GM12891 (cell line): ENCODE results near the gene RAD21L1.
"Not testable (repeated sequence)": the region's sequence is repeated elsewhere in the genome, so short reads cannot be mapped to it uniquely, and the experiment has no call there.

Source experiments
- DNase-seq: peaks from one replicate; pipeline ENCODE4 v3.0.0; 2011; ENCODE audit warnings: low spot score; ENCODE audit not compliant: insufficient read length
- FAIRE-seq: peaks from 2 replicates; lab custom pipeline; 2011; peaks lifted over from hg19 to GRCh38; lab: Jason Lieb, UNC
- PAX5 ChIP-seq: IDR thresholded peaks from 2 replicates; pipeline ENCODE4 v1.6.1; 2011; ENCODE audit warnings: low read length, moderate library complexity, mild to moderate bottlenecking; ENCODE audit not compliant: insufficient read depth, severe bottlenecking
- POLR2A ChIP-seq: IDR thresholded peaks from 2 replicates; pipeline ENCODE4 v1.6.1; 2011; ENCODE audit warnings: low read depth, low read length, control low read depth
- POLR2AphosphoS5 ChIP-seq: IDR thresholded peaks from 2 replicates; pipeline ENCODE4 v1.6.1; 2011; ENCODE audit warnings: low read depth, low read length, control low read depth
- POU2F2 ChIP-seq: IDR thresholded peaks from 2 replicates; pipeline ENCODE4 v1.6.1; 2011; ENCODE audit warnings: low read depth, mild to moderate bottlenecking, control low read depth, low read length, moderate library complexity
- SPI1 ChIP-seq: IDR thresholded peaks from 2 replicates; pipeline ENCODE4 v1.6.1; 2011; ENCODE audit warnings: low read depth, low read length, control low read depth
- TAF1 ChIP-seq: IDR thresholded peaks from 2 replicates; pipeline ENCODE4 v1.6.1; 2011; ENCODE audit warnings: low read depth, low read length, control low read depth

RAD21L1 gene

DNA sequence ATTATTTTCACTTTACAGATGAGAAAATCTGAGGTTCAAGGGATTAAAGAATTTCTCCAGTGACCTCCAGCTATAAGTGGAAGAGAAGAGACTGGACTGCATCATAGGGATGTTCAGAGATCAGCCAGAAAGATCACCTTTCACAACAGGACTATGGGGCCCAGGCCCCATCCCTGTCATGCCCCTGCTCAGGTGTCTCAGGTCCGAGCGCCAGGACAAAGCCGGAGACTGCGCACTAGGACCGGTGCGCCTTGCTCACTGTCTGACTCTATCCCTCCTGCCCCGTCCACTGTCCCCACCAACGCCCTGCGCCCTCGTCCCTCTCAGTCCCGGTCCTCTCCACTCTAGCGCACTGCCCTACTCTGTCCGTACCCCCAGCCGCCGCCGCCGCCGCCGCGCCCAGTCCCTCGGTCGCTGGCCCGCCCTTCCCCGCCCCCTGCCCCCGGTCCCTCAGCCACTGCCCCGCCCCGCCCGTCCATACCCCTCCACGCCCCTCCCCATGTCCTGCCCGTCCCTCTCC, 521 bp upstream of the RAD21L1 start:
- DNase-seq (no peak), FAIRE-seq (no peak)
- no peak for TF ChIP-seq POU2F2
- TF ChIP-seq PAX5: no peak
- no peak for TF ChIP-seq TAF1
- TF ChIP-seq POLR2A: no peak
- no peak for TF ChIP-seq SPI1
- no peak for TF ChIP-seq POLR2AphosphoS5

DNA sequence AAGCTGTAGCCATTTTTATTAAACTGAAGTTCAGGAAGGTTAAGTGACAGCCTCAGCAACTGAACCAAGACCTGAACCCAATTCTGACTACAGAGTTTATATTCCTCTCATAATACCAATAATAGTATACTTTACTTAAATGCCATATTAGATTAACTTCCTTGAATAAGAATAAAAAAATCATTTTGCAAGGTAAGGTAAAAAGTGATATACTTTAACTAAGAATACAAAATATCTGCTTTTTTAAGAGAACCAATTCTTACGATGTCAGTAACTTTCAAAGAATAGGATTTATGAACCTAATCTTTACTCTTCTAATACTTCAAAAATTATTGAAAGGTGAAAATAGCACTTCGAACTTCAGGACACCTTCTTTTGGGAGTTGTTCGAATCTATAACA, 3.7 kb downstream of the RAD21L1 start:
- no peak for FAIRE-seq
- TF ChIP-seq SPI1: no peak
- no peak for TF ChIP-seq POU2F2
- TF ChIP-seq POLR2A: no peak
- TF ChIP-seq TAF1: no peak
- TF ChIP-seq PAX5: no peak
- no peak for TF ChIP-seq POLR2AphosphoS5
- DNase-seq: no peak

DNA sequence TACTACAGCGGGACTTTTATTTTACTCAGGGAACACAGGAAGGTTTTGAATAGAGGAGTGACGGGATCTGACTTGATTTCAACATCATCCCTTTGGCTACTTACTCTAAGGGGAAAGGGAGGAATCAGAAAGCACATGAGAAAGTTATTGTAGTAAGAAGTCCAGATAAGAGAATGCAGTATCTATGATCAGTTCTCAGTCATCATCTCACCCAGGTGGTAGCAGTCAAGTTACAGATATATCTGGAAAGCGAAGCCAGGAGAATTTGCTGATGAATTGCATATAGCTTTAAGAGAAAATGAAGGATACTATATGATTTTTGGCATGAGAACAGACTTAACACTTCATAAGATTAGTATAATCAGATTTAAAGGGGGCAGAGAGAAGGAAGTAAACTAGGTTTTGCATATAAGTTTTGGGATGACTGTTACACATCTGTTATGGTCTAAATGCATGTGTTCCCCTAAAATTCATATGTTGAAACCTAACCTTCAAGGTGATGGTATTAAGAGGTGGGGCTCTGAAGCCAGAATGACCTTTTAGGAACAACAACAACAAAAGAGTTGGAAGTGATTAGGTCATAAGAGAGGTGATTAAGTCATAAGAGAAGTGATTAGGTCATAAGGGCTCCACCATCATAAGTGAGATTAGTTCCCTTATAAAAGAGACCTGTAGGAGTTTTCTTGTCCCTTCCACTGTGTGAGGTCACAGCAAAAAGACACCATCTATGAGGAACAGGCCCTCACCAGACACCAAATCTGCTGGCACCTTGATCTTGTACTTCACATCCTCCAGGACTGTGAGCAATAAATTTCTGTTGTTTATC, 6.7 kb downstream of the RAD21L1 start:
- peak; percentile 70 for FAIRE-seq
- DNase-seq: no peak
- no peak for TF ChIP-seq POU2F2
- TF ChIP-seq SPI1: no peak

DNA sequence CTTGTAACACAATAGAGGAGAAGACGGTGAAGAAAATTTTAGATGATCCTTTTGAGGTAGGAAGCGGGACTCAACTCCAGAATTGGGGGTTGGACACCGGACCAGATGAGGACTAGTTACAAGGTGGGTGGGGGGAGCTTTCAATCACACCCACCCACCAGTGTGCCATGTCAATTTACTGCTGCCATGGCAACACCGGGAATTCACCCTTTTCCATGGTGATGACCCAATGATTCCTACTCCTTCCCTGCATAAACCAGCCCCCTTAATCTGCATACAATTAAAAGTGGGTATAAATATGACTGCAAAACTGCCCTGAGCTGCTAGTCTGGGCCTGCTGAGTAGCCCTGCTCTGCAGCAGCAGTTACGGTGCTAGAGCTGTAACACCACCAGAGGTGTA, 14.7 kb downstream of the RAD21L1 start:
- TF ChIP-seq SPI1 (no peak), POU2F2 (no peak), POLR2AphosphoS5 (no peak), POLR2A (no peak), PAX5 (no peak), TAF1 (no peak)
- FAIRE-seq (no peak), DNase-seq (no peak)

DNA sequence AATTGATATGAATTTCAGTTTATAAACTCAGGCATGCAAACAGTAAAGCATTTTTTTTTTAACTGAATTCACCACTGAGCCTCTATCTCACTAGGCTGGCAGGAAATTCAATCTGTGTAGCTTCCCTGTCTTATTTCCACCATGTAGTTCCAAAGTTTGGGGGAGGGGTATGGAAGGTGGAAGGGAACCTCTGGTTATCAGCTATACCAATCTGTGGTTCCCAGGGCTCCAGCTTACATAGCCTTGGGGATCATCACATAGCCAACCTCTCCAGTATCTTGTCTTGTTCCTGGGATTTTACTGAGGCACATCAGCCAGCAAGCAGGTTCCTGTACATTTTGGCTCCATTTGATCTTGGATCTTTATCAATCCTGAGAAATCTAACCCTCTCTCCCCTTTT, 15.6 kb downstream of the RAD21L1 start:
- no peak for TF ChIP-seq POU2F2
- no peak for TF ChIP-seq PAX5
- TF ChIP-seq TAF1: no peak
- no peak for TF ChIP-seq POLR2AphosphoS5
- TF ChIP-seq SPI1: no peak
- TF ChIP-seq POLR2A: no peak
- DNase-seq (no peak), FAIRE-seq (no peak)

DNA sequence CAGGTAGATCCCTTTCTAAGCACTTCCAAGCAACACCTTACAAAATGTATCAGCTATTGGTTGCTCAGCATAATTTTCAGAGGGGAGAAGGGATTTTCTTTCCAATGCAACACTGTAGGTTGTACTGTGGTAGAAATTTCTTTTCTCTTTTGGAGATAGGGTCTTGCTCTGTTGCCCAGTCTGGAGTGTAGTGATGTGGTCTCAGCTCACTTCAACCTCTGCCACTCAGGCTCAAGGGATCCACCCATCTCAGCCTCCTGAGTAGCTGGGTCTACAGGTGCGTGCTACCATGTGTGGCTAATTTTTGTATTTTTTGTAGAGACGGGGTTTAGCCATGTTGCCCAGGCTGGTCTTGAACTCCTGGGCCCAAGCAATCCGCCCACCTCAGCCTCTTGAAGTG, 16.3 kb downstream of the RAD21L1 start:
- DNase-seq (no peak), FAIRE-seq (no peak)
- TF ChIP-seq POLR2A (no peak), PAX5 (no peak), SPI1 (no peak), TAF1 (no peak), POLR2AphosphoS5 (no peak), POU2F2 (no peak)

DNA sequence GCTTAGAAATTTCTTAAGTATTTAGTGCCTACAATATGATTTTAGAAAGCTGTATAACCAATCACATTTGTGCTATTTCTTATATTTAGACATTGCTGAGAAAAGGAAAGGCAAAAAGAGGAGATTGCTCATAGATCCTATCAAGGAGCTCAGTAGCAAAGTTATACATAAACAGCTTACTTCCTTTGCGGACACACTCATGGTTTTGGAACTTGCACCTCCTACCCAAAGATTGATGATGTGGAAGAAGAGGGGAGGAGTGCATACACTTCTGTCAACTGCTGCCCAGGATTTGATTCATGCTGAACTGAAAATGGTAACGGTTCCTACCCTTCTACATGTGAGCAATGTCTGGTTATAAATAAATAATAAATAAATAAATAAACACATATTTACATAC, 16.7 kb downstream of the RAD21L1 start:
- no peak for DNase-seq
- no peak for TF ChIP-seq SPI1
- no peak for TF ChIP-seq POLR2A
- TF ChIP-seq POLR2AphosphoS5: no peak
- TF ChIP-seq TAF1: no peak
- no peak for TF ChIP-seq POU2F2
- no peak for TF ChIP-seq PAX5
- FAIRE-seq: no peak

DNA sequence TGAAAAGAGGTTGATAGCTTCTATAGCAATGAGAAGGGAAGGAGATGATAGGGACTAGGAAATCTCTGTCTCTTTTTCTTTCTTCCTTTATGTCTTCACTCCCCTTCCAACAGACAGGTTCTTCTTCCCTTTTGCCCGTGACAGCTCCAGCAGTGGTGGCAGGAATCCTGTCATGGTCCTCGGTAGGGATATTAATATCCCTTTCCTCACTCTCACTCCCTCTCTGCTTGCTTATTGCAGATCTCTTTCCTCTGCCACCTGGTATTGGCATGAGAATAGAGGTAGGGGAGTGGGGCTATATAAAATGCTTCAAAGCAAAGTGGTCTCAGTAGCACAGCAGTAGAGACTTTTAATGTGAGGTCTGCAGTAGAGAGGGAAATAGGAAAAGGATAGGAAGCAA, 19.7 kb downstream of the RAD21L1 start:
- FAIRE-seq: no peak
- no peak for DNase-seq
- no peak for TF ChIP-seq POLR2A
- no peak for TF ChIP-seq SPI1
- TF ChIP-seq TAF1: no peak
- no peak for TF ChIP-seq POU2F2
- no peak for TF ChIP-seq PAX5
- no peak for TF ChIP-seq POLR2AphosphoS5

DNA sequence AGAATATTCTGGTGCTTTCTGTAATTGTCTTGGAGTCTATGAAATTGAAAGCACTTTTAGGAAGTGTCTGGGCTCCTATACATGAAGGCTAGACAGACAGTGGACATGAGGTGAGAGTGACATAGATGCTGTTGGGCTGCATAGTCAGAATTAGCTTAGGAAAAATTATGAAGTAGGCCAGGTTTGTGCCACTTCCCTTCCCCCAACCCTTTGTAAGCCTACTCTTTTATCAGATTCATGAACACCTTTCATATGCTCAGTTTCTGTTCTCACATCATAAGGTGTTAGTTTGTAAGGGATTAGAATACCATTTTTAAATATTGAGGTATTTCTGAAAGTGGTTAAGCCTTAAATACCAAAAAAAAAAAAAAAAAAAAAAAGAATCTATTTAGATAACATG, 21.8 kb downstream of the RAD21L1 start:
- DNase-seq (no peak), FAIRE-seq (no peak)
- no peak for TF ChIP-seq POLR2A
- no peak for TF ChIP-seq PAX5
- TF ChIP-seq POLR2AphosphoS5: no peak
- TF ChIP-seq SPI1: peak; percentile 23; the same call in 1 of the 2 replicates
- no peak for TF ChIP-seq TAF1
- no peak for TF ChIP-seq POU2F2

DNA sequence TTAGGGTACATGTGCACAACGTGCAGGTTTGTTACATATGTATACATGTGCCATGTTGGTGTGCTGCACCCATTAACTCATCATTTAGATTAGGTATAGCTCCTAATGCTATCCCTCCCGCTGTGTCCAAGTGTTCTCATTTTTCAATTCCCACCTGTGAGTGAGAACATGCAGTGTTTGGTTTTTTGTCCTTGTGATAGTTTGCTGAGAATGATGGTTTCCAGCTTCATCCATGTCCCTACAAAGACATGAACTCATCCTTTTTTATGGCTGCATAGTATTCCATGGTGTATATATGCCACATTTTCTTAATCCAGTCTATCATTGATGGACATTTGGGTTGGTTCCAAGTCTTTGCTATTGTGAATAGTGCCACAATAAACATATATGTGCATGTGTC, 24.4 kb downstream of the RAD21L1 start:
- DNase-seq, FAIRE-seq: not testable (repeated sequence)
